HG03045 (cell line): ENCODE data around the gene HCRTR2.

ENCODE experiments used
- ATAC-seq: cut with Tn5 transposase; IDR thresholded peaks from one replicate; pipeline ENCODE4 v1.9.1; 2021; ENCODE audit warnings: mild to moderate bottlenecking, moderate library complexity; ENCODE audit not compliant: unreplicated experiment

The HCRTR2 gene

GRCh38 chr6:55320696-55321086 lies 146.4 kb downstream of the HCRTR2 start:
- ATAC-seq = no peak

GRCh38 chr6:55327169-55327568 lies 152.9 kb downstream of the HCRTR2 start, which contains the start of gene GFRAL:
Gene GFRAL, plus strand, starts transcription at chr6:55327469. Its CDS starts 86 bp downstream, at chr6:55327555.
- no peak for ATAC-seq
